ENCODE results near the gene C19orf85. TPM values are rescaled to one million over a fixed set of nuclear protein-coding genes. Genes with fewer than 3 reads are reported as not detected.
A peak's percentile ranks its signal among the peaks of the same experiment; 100 is the strongest.

C19orf85 gene
- total RNA-seq, 3 donors from 2014 or later: not detected

DNA sequence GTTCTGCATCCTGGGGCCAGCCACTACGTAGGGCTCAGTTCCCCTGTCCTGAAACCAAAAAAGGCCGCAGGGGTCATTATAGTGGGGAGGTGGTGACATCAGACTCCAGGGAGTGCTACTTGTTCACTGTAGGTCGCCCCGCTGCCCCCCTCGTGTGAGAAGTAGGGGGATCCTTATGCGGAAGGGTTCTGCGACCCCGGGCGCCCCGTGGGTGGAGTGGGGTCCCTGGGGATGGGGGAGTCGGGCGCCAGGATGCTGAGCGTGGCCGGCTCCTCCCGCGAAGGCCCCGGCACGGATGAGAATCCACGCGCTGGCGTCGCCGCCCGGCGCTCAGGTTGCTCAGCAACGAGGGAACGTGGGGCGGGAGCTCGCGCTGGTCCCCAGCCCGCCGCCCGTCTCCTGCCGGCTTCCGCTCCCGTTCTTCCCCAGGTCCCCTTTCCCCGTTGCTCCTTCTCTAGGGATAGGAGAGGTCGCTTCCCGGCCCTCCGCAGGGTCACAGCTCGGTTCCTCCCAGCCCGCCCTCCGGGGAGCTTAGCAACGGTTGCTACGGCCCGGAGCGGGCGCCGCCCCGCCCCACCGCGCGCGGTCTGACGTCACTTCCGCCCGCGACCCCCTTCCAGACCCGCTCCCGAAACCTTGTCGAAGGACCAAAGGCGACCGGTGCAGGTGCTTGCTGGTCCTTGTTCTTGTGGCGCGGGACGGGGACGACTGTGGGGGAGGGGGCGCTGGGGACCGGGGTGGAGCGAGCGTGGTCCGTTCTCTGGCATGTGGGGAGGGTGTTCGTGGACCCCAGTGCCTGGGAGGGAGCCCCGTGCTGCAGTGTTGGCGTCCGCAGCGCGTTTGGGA is 20.3 kb upstream of the C19orf85 start, which contains the start of gene NAT14:
NAT14 (plus strand) TSS at position 596 of the 846 bp plus-strand sequence. CDS start 521 bp downstream, outside the sequence.
- Mint-ChIP-seq H3K4me1 (ENCODE audit: low read depth) (peaks cover 18% of the 10 kb centered on the region), H3K36me3 (ENCODE audit: insufficient read depth) (peaks cover 2% of the 10 kb centered on the region), H3K9me3 (no peaks in the 10 kb centered on the region), H3K4me3 (peak within 1 kb of the TSS; percentile 79), H3K27me3 (ENCODE audit: low read depth) (no peaks in the 10 kb centered on the region)
- peak; percentile 78 to 82 for ATAC-seq
- DNase-seq: peak; percentile 47

DNA sequence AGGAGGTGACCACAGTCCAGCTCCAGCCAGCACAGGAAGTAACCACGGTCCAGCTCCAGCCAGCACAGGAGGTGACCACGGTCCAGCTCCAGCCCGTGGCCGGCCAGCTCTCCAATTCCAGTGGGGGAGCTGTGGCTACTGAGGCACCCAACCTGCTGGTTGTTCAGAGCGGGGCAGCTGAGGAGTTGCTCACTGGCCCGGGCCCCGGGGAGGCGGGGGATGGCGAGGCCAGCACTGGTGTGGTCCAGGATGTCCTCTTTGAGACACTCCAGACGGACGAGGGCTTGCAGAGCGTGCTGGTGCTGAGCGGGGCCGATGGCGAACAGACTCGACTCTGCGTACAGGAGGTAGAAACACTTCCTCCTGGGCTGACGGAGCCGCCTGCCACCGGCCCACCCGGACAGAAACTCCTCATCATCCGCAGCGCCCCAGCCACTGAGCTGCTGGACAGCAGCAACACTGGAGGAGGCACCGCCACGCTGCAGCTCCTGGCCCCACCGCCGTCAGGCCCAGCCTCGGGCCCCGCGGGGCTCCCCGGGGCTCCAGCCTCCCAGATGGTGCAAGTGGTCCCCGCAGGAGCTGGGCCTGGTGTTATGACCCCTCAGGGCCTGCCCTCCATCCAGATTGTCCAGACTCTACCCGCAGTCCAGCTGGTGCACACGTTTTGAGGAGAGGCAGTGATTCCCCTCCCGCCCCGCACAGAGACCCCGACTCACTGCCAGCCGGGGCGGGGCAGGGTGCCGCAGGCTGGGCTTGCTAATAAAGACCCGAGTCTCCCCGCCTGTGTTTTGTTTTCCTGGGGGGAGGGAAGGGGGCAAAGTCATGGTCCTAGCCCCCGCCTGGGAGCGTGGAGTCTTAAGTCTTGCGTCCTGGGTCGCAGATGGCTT is 19.4 kb upstream of the C19orf85 start:
- H3K27me3 Mint-ChIP-seq (ENCODE audit: low read depth): no peaks in the 10 kb centered on the region
- H3K4me3 Mint-ChIP-seq: peak overlapping the region; percentile 79
- ATAC-seq (no peak), DNase-seq (no peak)
- peaks cover 2% of the 10 kb centered on the region for H3K36me3 Mint-ChIP-seq (ENCODE audit: insufficient read depth)
- peaks cover 26% of the 10 kb centered on the region for H3K4me1 Mint-ChIP-seq (ENCODE audit: low read depth)
- no peaks in the 10 kb centered on the region for H3K9me3 Mint-ChIP-seq

- no peak for ATAC-seq
- H3K27me3 Mint-ChIP-seq (ENCODE audit: low read depth): no peaks in the 10 kb centered on the region
- peaks cover 4% of the 10 kb centered on the region for H3K36me3 Mint-ChIP-seq (ENCODE audit: insufficient read depth)
- H3K4me1 Mint-ChIP-seq (ENCODE audit: low read depth): peaks cover 34% of the 10 kb centered on the region
- peak overlapping the region; percentile 26 for H3K4me3 Mint-ChIP-seq
- no peak for DNase-seq
- no peaks in the 10 kb centered on the region for H3K9me3 Mint-ChIP-seq
Measured at GRCh38 chr19:55482967-55483705, 18.6 kb upstream of the C19orf85 start.

DNA sequence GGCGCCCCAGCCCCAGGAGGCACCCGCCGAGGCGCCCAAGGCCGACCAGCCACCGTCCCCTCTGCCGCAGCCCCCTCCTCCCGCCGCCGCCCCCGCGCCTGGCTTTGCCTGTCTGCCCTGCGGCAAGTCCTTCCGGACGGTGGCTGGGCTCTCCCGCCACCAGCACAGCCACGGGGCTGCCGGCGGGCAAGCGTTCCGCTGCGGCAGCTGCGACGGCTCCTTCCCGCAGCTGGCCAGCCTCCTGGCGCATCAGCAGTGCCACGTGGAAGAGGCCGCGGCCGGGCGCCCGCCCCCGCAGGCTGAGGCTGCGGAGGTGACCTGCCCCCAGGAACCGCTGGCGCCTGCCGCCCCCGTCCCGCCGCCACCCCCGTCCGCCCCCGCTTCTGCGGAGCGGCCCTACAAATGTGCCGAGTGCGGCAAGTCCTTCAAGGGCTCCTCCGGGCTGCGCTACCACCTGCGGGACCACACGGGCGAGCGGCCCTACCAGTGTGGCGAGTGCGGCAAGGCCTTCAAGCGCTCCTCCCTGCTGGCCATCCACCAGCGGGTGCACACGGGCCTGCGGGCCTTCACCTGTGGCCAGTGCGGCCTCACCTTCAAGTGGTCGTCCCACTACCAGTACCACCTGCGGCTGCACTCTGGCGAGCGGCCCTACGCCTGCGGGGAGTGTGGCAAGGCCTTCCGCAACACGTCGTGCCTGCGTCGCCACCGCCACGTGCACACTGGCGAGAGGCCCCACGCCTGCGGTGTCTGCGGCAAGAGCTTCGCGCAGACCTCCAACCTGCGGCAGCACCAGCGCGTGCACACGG is 17.8 kb upstream of the C19orf85 start:
- ATAC-seq (no peak), DNase-seq (no peak)
- H3K4me1 Mint-ChIP-seq (ENCODE audit: low read depth): peaks cover 35% of the 10 kb centered on the region
- H3K4me3 Mint-ChIP-seq: peak overlapping the region; percentile 26
- no peaks in the 10 kb centered on the region for H3K27me3 Mint-ChIP-seq (ENCODE audit: low read depth)
- H3K36me3 Mint-ChIP-seq (ENCODE audit: insufficient read depth): peaks cover 4% of the 10 kb centered on the region
- H3K9me3 Mint-ChIP-seq: no peaks in the 10 kb centered on the region

DNA sequence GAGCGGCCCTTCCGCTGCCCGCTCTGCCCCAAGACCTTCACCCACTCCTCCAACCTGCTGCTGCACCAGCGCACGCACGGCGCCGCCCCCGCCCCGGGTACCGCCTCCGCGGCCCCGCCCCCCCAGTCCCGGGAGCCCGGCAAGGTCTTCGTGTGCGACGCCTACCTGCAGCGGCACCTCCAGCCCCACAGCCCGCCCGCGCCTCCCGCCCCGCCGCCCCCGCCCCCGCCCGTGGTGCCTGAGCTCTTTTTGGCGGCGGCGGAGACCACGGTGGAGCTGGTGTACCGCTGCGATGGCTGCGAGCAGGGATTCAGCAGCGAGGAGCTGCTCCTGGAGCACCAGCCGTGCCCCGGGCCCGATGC is 17.2 kb upstream of the C19orf85 start:
- H3K9me3 Mint-ChIP-seq: no peaks in the 10 kb centered on the region
- H3K36me3 Mint-ChIP-seq (ENCODE audit: insufficient read depth): peaks cover 4% of the 10 kb centered on the region
- H3K27me3 Mint-ChIP-seq (ENCODE audit: low read depth): no peaks in the 10 kb centered on the region
- DNase-seq (no peak), ATAC-seq (no peak)
- no peak overlapping the region for H3K4me3 Mint-ChIP-seq
- H3K4me1 Mint-ChIP-seq (ENCODE audit: low read depth): peaks cover 32% of the 10 kb centered on the region

DNA sequence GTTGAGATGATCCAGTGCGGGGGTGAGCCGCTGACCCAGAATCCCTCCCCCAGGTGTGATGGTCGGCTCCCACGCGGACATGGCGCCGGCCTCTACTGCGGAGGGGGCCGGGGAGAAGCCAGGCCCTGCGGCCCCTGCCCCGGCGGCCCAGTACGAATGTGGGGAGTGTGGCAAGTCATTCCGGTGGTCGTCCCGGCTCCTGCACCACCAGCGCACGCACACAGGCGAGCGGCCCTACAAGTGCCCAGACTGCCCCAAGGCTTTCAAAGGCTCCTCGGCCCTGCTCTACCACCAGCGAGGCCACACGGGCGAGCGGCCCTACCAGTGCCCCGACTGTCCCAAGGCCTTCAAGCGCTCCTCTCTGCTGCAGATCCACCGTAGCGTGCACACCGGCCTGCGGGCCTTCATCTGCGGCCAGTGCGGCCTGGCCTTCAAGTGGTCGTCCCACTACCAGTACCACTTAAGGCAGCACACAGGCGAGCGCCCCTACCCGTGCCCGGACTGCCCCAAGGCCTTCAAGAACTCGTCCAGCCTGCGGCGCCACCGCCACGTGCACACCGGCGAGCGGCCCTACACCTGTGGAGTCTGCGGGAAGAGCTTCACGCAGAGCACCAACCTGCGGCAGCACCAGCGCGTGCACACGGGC is 16.7 kb upstream of the C19orf85 start:
- Mint-ChIP-seq H3K9me3 (no peaks in the 10 kb centered on the region), H3K27me3 (ENCODE audit: low read depth) (no peaks in the 10 kb centered on the region), H3K4me1 (ENCODE audit: low read depth) (peaks cover 33% of the 10 kb centered on the region), H3K4me3 (no peak overlapping the region), H3K36me3 (ENCODE audit: insufficient read depth) (peaks cover 4% of the 10 kb centered on the region)
- ATAC-seq (no peak), DNase-seq (no peak)

- Mint-ChIP-seq H3K27me3 (ENCODE audit: low read depth) (no peaks in the 10 kb centered on the region), H3K36me3 (ENCODE audit: insufficient read depth) (peaks cover 4% of the 10 kb centered on the region), H3K4me3 (no peak overlapping the region), H3K4me1 (ENCODE audit: low read depth) (peaks cover 34% of the 10 kb centered on the region), H3K9me3 (no peaks in the 10 kb centered on the region)
- ATAC-seq: no peak
- no peak for DNase-seq
Measured at GRCh38 chr19:55479451-55480230, 15.1 kb upstream of the C19orf85 start.

DNA sequence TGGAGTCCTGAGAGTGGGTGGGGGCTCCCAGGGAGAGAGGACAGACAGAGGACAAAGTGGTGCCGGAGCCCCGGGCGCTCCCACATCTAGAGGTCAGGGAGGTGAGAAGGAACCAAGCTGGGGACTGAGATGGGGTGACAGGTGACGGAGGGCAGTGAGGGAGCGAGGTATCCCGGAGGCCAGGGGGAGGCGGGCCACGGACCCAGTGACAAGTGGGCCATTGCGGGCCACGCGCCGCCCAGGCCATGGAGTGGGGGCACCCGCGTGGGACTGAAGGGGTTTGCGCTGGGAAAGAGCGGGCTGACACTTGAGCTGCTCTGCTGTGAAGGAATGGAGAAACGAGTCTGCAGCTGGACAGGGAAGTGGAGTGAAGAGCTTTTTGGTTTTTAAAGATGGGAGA is 14.5 kb upstream of the C19orf85 start:
- H3K4me3 Mint-ChIP-seq: no peak overlapping the region
- H3K4me1 Mint-ChIP-seq (ENCODE audit: low read depth): peaks cover 32% of the 10 kb centered on the region
- H3K36me3 Mint-ChIP-seq (ENCODE audit: insufficient read depth): peaks cover 4% of the 10 kb centered on the region
- H3K9me3 Mint-ChIP-seq: no peaks in the 10 kb centered on the region
- no peak for ATAC-seq
- H3K27me3 Mint-ChIP-seq (ENCODE audit: low read depth): no peaks in the 10 kb centered on the region
- no peak for DNase-seq

- Mint-ChIP-seq H3K27me3 (ENCODE audit: low read depth) (no peaks in the 10 kb centered on the region), H3K36me3 (ENCODE audit: insufficient read depth) (peaks cover 4% of the 10 kb centered on the region), H3K4me1 (ENCODE audit: low read depth) (peaks cover 32% of the 10 kb centered on the region), H3K4me3 (peak overlapping the region; percentile 54), H3K9me3 (no peaks in the 10 kb centered on the region)
- DNase-seq: no peak
- no peak for ATAC-seq
Measured at GRCh38 chr19:55478364-55478763, 13.8 kb upstream of the C19orf85 start.

DNA sequence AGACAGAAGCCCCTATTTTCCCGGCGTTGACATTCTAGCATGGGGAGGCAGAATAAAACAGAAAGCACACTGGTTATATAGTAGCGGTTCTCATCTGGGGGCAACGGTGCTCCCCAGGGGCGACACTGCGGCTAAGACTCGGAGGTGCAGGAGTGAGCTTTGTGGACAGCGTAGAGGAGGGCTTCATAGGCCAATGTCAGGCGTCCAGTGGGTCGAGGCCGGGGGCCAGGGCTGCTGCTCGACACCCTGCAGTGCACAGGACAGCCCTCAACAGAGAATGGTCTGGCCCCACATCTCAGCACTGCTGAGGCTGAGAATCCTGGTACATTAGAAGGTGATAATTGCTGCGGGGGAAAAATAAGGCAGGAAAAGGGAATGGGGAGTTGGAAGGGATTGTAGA is 13.4 kb upstream of the C19orf85 start:
- no peaks in the 10 kb centered on the region for H3K27me3 Mint-ChIP-seq (ENCODE audit: low read depth)
- H3K9me3 Mint-ChIP-seq: no peaks in the 10 kb centered on the region
- peak overlapping the region; percentile 54 for H3K4me3 Mint-ChIP-seq
- H3K4me1 Mint-ChIP-seq (ENCODE audit: low read depth): peaks cover 32% of the 10 kb centered on the region
- H3K36me3 Mint-ChIP-seq (ENCODE audit: insufficient read depth): peaks cover 4% of the 10 kb centered on the region
- ATAC-seq (no peak), DNase-seq (no peak)

- Mint-ChIP-seq H3K36me3 (ENCODE audit: insufficient read depth) (peaks cover 2% of the 10 kb centered on the region), H3K4me1 (ENCODE audit: low read depth) (peaks cover 32% of the 10 kb centered on the region), H3K9me3 (no peaks in the 10 kb centered on the region), H3K27me3 (ENCODE audit: low read depth) (no peaks in the 10 kb centered on the region), H3K4me3 (peak within 1 kb of the TSS; percentile 85)
- ATAC-seq: peak; percentile 95 to 97
- peak; percentile 97 for DNase-seq
Measured at GRCh38 chr19:55476100-55476775, 11.7 kb upstream of the C19orf85 start, which contains the start of gene ZNF628. Gene ZNF628 (plus strand): TSS chr19:55476617. CDS start chr19:55479911, 3,294 bp downstream.

All from activated T-cell treated with anti-CD3 and anti-CD28 coated beads, Interleukin-2, amount 50 U/mL, for 4 hours (primary cell).